Hepatocyte (in vitro differentiated cells): Measurements from ENCODE around the gene SAMD11. TPM values are rescaled to one million over a fixed set of nuclear protein-coding genes. Genes with fewer than 3 reads are reported as not detected.
A peak's percentile ranks its signal among the peaks of the same experiment; 100 is the strongest.

Experiments
- DNase-seq: peaks from one replicate; pipeline ENCODE4 v3.0.0-alpha.2; 2016; ENCODE audit warnings: low spot score
- H2AFZ ChIP-seq: fragments of 200-600 bp; sonication (generic); 2 replicates; pipeline ENCODE4 v1.6.0; 2016; ENCODE audit warnings: antibody characterized with exemption, mild to moderate bottlenecking
- H3K27ac ChIP-seq: fragments of 200-600 bp; sonication (generic); 2 replicates; pipeline ENCODE4 v1.5.1; 2016; ENCODE audit warnings: mild to moderate bottlenecking
- H3K27me3 ChIP-seq: fragments of 200-600 bp; sonication (generic); 2 replicates; pipeline ENCODE4 v1.6.1; 2016
- H3K36me3 ChIP-seq: fragments of 200-600 bp; sonication (generic); replicated peaks from 2 replicates; pipeline ENCODE4 v1.5.1; 2016; ENCODE audit warnings: low read depth; ENCODE audit not compliant: insufficient read depth
- H3K4me1 ChIP-seq: fragments of 200-600 bp; sonication (generic); 2 replicates; pipeline ENCODE4 v1.5.1; 2016; ENCODE audit warnings: mild to moderate bottlenecking, moderate library complexity; ENCODE audit not compliant: insufficient read depth
- H3K4me2 ChIP-seq: fragments of 200-600 bp; sonication (generic); 2 replicates; pipeline ENCODE4 v1.6.0; 2016
- H3K4me3 ChIP-seq: fragments of 200-600 bp; sonication (generic); 2 replicates; pipeline ENCODE4 v1.5.1; 2016; ENCODE audit warnings: mild to moderate bottlenecking
- H3K79me2 ChIP-seq: fragments of 200-600 bp; sonication (generic); 2 replicates; pipeline ENCODE4 v1.6.0; 2017; ENCODE audit warnings: mild to moderate bottlenecking
- H3K9me2 ChIP-seq: fragments of 200-600 bp; sonication (generic); replicated peaks from 2 replicates; pipeline ENCODE4 v1.6.0; 2017; ENCODE audit warnings: mild to moderate bottlenecking; ENCODE audit not compliant: insufficient read depth
- H3K9me3 ChIP-seq: fragments of 200-600 bp; sonication (generic); 2 replicates; pipeline ENCODE4 v1.5.1; 2016; ENCODE audit warnings: low read depth, mild to moderate bottlenecking
- H4K20me1 ChIP-seq: fragments of 200-600 bp; sonication (generic); 2 replicates; pipeline ENCODE4 v1.6.0; 2016; ENCODE audit warnings: mild to moderate bottlenecking; ENCODE audit not compliant: insufficient read depth, poor library complexity, severe bottlenecking
- CTCF ChIP-seq: fragments of 200-600 bp; sonication (generic); IDR thresholded peaks from 2 replicates; pipeline ENCODE4 v1.5.1; 2016; ENCODE audit warnings: antibody characterized with exemption, mild to moderate bottlenecking; ENCODE audit not compliant: poor library complexity
- EZH2 ChIP-seq: fragments of 200-600 bp; sonication (generic); IDR thresholded peaks from 2 replicates; pipeline ENCODE4 v1.6.1; 2016; ENCODE audit warnings: antibody characterized with exemption, mild to moderate bottlenecking, borderline replicate concordance
- EZH2phosphoT487 ChIP-seq: fragments of 200-600 bp; sonication (generic); IDR thresholded peaks from one replicate; pipeline ENCODE4 v1.6.1; 2018; ENCODE audit warnings: antibody characterized with exemption, mild to moderate bottlenecking, low read depth, moderate library complexity; ENCODE audit not compliant: unreplicated experiment, severe bottlenecking
- WGBS: methylation state at CpG from one replicate; pipeline ENCODE4 v1.1.6; 2016; ENCODE audit warnings: low lambda C conversion rate; ENCODE audit errors: missing lambda C conversion rate; 5-methylcytosine and 5-hydroxymethylcytosine counted together
- polyA plus RNA-seq: library from polyadenylated mRNA; unstranded; fragments of >200 nt; fragmentation: Nextera tagmentation; extraction: Ambion mirVana; gene quantifications from 2 replicates; pipeline ENCODE4 v1.2.1, GENCODE V29; 2016
- total RNA-seq: library from RNA; depleted of rRNA; stranded (reverse); fragments of >200 nt; gene quantifications from 2 replicates; pipeline ENCODE4 v1.2.3, GENCODE V29; 2014

The SAMD11 gene
- total and polyA plus RNA-seq, 2 experiments from 2014 or later: 9.5 to 17.1 TPM

GRCh38 chr1:903721-904271 lies 19.9 kb upstream of the SAMD11 start:
- Histone ChIP-seq H3K4me2 (peak overlapping the region; percentile 92), H2AFZ (peak overlapping the region; percentile 74), H3K79me2 (no peaks in the 10 kb centered on the region), H3K27me3 (no peaks in the 10 kb centered on the region), H3K4me1 (peaks cover 14% of the 10 kb centered on the region), H3K9me2 (no peaks in the 10 kb centered on the region), H3K27ac (no peak overlapping the region), H3K4me3 (peak overlapping the region; percentile 51), H3K9me3 (no peaks in the 10 kb centered on the region), H3K36me3 (no peaks in the 10 kb centered on the region), H4K20me1 (no peaks in the 10 kb centered on the region)
- DNase-seq: peak; percentile 7
- TF ChIP-seq CTCF: no peak
- TF ChIP-seq EZH2phosphoT487: no peak
- no peak for TF ChIP-seq EZH2
- 76% methylated on average over 21 of the region's 21 CpGs for WGBS

- peak overlapping the region; percentile 75 for H2AFZ ChIP-seq
Measured at GRCh38 chr1:904310-904950, 19.3 kb upstream of the SAMD11 start.

DNA sequence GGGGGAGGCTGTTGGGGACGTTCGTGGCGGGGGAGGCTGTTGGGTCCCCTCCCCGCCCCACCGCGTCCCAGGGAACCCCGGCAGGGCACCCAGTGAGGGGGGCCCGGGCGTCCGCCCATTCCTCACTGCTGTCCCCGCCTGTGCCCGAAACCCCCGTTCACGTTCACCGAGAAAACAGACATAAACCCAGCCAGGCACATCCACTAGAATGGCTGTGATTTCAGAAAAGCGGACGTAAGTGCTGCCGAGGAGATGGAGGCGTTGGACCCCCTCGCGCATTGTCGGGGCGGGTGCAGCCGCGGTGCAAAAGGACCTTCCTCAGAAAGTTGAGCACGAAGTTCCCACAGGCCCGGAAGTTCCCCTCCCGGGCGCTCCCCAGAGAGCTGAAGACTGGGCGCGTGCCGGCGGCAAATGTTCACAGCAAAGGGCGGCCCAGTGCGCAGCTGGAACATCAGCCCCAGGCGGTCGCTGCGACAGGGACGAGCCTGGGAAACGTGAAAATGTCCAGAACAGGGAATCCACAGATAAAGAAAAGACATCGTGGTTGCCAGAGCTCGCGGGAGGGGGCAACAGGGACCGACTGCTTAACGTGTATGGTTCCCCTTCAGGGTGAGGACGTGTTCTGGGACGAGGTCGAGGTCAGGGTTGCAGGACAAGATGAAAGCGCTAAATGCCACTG lies 18.5 kb upstream of the SAMD11 start:
- Histone ChIP-seq H3K27ac (no peak overlapping the region), H4K20me1 (no peaks in the 10 kb centered on the region), H3K27me3 (no peaks in the 10 kb centered on the region), H3K9me2 (no peaks in the 10 kb centered on the region), H3K9me3 (no peaks in the 10 kb centered on the region), H3K36me3 (no peaks in the 10 kb centered on the region), H3K79me2 (no peaks in the 10 kb centered on the region), H3K4me2 (peak overlapping the region; percentile 92), H3K4me3 (peak overlapping the region; percentile 35), H3K4me1 (peaks cover 14% of the 10 kb centered on the region), H2AFZ (peak overlapping the region; percentile 75)
- no peak for TF ChIP-seq CTCF
- TF ChIP-seq EZH2phosphoT487: no peak
- no peak for TF ChIP-seq EZH2
- peak; percentile 66 for DNase-seq
- WGBS: 12% methylated on average over 35 of the region's 49 CpGs

More at GRCh38 chr1:904310-904950, 19.3 kb upstream of the SAMD11 start:
- Histone ChIP-seq H3K27ac (no peak overlapping the region), H4K20me1 (no peaks in the 10 kb centered on the region), H3K79me2 (no peaks in the 10 kb centered on the region), H3K36me3 (no peaks in the 10 kb centered on the region), H3K4me1 (peaks cover 14% of the 10 kb centered on the region), H3K27me3 (no peaks in the 10 kb centered on the region), H3K4me3 (peak overlapping the region; percentile 51), H3K9me3 (no peaks in the 10 kb centered on the region), H3K4me2 (peak overlapping the region; percentile 92), H3K9me2 (no peaks in the 10 kb centered on the region)
- peak; percentile 90 for DNase-seq
- TF ChIP-seq CTCF: peak; percentile 90
- TF ChIP-seq EZH2: no peak
- no peak for TF ChIP-seq EZH2phosphoT487
- WGBS: under 1% methylated on average over 36 of the region's 91 CpGs
